Amniotic stem cell (primary cell): Measurements from ENCODE around the gene SLC39A7.

Experiments
- DNase-seq: peaks from one replicate; lab custom pipeline; 2025; lab: John Stamatoyannopoulos, UW

The SLC39A7 gene

GRCh38 chr6:33200219-33201146 lies at the start of gene SLC39A7, which contains the start of gene RXRB:
Gene SLC39A7, plus strand, starts transcription at chr6:33200867. Its CDS starts 379 bp downstream, at chr6:33201246.
Gene RXRB, minus strand, starts transcription at chr6:33200665. Its CDS starts 189 bp downstream, at chr6:33200476.
- DNase-seq = peak; percentile 99

GRCh38 chr6:33151050-33151449 lies 49.6 kb upstream of the SLC39A7 start:
- DNase-seq = no peak

- DNase-seq = no peak
Observed at GRCh38 chr6:33154349-33154748, 46.3 kb upstream of the SLC39A7 start.

- DNase-seq = no peak
Observed at GRCh38 chr6:33156561-33156960, 44.1 kb upstream of the SLC39A7 start.

GRCh38 chr6:33156964-33157363 lies 43.7 kb upstream of the SLC39A7 start:
- no peak for DNase-seq

GRCh38 chr6:33160096-33160495 lies 40.6 kb upstream of the SLC39A7 start:
- no peak for DNase-seq

GRCh38 chr6:33160728-33161344 lies 39.8 kb upstream of the SLC39A7 start:
- peak; percentile 29 for DNase-seq

DNA sequence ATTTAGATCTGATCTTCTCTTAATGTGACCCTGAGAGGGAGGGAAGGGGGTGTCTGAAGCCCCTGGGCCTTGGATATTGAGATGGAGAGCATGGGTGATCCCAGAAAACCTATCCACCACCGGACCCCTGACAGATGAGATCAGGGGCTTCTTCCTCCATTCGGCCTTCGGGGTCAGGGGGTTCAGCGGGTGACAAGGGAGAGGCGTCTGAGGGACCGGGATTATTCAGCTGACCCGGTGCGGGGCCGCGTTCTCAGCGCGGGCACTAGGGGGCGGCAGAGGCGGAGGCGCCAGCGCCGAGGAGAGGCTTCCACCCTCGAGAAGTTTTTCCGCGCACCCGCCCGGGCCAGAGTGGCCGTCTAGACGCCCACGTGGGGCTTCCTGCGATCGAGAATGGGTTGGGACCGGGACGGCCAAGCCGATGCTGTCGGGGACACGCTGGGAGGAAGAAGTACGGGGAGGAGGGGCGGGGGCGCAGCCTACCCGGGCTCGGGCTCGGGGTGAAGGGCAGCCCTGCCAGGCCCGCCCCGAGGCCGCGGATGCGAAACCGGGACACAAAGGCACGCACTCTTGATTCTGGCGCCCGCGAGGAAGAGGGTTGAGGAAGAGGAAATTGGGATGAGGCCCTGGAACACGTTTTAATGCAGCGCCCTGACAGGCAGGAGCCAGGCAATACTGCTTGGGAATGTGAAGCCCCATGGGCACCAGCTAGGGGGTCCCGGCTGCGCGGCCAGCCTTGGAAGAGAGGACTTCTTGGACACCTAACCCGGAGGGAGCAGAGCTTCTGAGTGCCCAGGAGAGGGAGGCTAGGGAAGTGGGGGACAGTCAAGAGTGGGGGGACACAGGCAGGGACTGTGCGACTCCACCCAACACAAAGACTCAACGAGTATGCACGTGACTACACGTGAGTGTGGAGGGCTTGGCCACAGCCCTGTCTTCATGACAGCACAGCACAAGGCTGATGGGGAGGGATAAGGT lies 39.0 kb upstream of the SLC39A7 start:
- DNase-seq = peak; percentile 12

DNA sequence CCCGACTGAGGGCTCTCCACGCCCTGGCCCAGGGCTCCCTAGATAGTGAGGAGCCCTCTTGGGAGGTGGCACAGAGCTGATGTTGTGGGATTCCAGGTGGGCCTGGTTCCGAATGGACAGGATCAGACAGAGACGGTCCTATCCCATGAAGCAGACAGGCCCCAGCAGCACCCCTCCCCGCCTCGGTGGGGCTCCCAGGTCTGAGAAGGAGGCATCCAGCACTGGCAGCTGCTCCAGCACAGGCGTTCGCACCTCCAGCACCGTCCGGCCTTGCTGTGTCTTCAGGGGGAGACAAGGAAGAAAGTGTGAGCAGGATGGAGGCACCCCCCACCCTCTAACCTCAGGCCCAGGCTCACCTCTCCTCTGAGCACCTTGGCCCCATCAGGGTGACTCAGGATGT lies 37.1 kb upstream of the SLC39A7 start:
- DNase-seq = no peak

- DNase-seq = no peak
Observed at GRCh38 chr6:33164176-33164575, 36.5 kb upstream of the SLC39A7 start.

- DNase-seq = no peak
Observed at GRCh38 chr6:33164665-33165373, 35.8 kb upstream of the SLC39A7 start.

GRCh38 chr6:33165581-33166258 lies 34.9 kb upstream of the SLC39A7 start:
- no peak for DNase-seq

GRCh38 chr6:33166363-33166762 lies 34.3 kb upstream of the SLC39A7 start:
- DNase-seq = no peak

DNA sequence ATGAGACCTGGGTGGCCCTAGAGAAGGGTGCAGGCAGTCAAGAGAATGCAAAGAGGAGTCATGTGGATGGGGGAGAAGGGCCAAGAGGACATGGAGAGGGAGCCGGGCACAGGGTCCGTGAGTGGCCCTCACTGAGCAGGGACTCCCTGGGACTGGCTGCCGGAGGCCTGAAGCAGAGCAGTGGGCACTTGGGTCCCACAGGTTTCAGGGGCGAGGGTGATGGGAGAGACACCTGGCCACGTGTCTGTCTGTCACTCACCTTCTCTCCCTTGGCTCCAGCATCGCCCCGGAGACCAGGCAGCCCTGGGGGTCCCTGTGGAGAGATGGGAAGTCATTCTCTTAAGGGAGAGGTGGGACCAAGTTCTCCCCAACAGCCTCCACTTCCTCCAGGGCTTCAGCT lies 33.9 kb upstream of the SLC39A7 start:
- DNase-seq = no peak

GRCh38 chr6:33167374-33168283 lies 33.0 kb upstream of the SLC39A7 start:
- no peak for DNase-seq

DNA sequence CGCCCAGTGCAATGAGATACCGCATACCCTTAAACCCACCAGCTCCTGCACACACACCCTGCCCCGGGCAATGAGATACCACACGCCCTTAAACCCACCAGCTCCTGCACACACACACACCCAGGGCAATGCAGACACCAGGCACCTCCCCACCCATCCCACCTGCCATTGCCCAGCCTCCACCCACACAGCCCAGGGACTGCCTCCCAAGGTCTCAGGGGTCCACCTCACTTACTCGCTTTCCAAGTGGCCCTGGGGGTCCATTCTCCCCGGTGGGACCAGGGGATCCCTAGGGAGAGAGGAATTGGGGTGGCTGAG lies 32.4 kb upstream of the SLC39A7 start:
- DNase-seq = no peak

DNA sequence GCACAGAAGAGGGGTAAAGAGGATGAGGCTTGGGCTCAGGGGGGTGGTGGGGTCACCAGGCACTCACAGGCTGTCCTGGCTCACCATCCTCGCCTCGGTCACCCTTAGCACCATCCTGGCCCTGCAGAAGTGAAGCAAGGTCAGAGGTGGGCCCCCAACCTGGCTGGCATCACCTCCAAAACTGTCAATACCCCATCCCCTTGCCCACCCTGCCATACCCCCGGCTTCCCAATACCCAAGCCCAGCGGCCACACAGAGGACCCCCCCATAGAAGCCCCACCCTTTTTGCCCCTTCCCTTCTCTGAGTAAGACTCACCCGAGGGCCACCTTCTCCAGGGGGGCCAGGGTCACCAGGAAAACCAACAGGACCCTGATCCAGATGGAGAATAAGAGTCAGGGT lies 32.0 kb upstream of the SLC39A7 start:
- DNase-seq = no peak

DNA sequence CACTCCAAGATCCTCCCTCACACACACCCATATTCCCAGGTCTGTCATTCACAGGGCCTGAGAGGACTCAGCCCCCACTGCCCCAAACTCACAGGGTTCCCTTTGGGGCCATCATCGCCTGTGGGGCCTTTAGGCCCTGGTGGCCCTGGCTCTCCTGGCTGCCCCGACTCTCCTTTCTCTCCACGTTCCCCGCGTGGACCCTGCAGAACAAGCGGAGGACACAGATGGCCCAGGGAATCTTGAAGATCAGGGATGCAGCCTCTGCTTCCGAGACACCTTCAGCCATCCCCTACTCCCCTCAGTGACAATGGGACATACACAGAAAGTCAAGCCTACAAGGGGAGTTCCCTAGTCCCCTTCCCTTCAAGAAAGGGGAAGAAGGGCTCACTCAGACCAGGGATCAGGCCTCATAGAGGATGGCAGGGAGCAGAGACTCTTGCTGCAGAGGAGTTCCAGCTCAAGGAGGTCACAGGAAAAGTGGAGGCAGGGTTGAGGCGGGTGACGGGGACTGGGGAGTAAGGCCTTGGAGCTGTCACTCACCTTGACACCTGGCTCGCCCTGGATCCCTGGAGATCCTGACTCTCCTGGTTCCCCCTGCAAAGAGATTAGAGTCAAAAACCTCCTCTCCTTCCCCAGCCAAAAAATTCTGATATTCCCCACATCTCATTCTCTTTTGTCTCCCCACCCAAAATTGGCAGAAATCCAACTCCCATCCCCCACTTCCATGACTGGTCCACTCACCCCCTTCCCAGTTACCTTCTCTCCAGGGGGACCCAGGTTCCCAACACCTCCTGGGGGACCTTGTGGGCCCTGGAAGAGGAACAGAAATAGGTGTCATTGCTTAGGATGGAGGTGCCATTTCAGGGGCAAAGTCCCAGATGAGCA lies 31.1 kb upstream of the SLC39A7 start:
- no peak for DNase-seq
